IPS-20b (cell line): ENCODE measurements around the gene THRB.

Experiments used
- H3K27ac ChIP-seq: one replicate; pipeline ENCODE4 v1.5.1; 2013; ENCODE audit warnings: low read length
- H3K27me3 ChIP-seq: 2 replicates; pipeline ENCODE4 v1.6.1; 2013; ENCODE audit warnings: mild to moderate bottlenecking, low read length, inconsistent platforms; ENCODE audit not compliant: insufficient read depth
- H3K36me3 ChIP-seq: 2 replicates; pipeline ENCODE4 v1.6.1; 2013; ENCODE audit warnings: low read depth, mild to moderate bottlenecking, inconsistent platforms, low read length, moderate library complexity; ENCODE audit not compliant: insufficient read depth
- H3K4me1 ChIP-seq: 2 replicates; pipeline ENCODE4 v1.6.1; 2013; ENCODE audit warnings: mild to moderate bottlenecking, control low read depth, inconsistent platforms, low read length, moderate library complexity; ENCODE audit not compliant: insufficient read depth
- H3K4me3 ChIP-seq: 2 replicates; pipeline ENCODE4 v1.5.1; 2013; ENCODE audit warnings: mild to moderate bottlenecking, low read length, inconsistent platforms
- H3K9ac ChIP-seq: 2 replicates; pipeline ENCODE4 v1.6.1; 2013; ENCODE audit warnings: low read depth, mild to moderate bottlenecking, inconsistent platforms, low read length, moderate library complexity
- H3K9me3 ChIP-seq: 2 replicates; pipeline ENCODE4 v1.6.1; 2013; ENCODE audit warnings: mild to moderate bottlenecking, low read depth, low read length, inconsistent platforms; ENCODE audit not compliant: insufficient read depth

Gene THRB

GRCh38 chr3:24303057-24303754 lies 191.4 kb downstream of the THRB start:
- Histone ChIP-seq H3K9ac (no peak overlapping the region), H3K27ac (no peak overlapping the region), H3K27me3 (no peaks in the 10 kb centered on the region), H3K4me1 (peaks cover 13% of the 10 kb centered on the region), H3K4me3 (no peak overlapping the region), H3K36me3 (no peaks in the 10 kb centered on the region), H3K9me3 (no peaks in the 10 kb centered on the region)

- H3K4me1 ChIP-seq = peaks cover 13% of the 10 kb centered on the region
- no peaks in the 10 kb centered on the region for H3K27me3 ChIP-seq
- H3K9ac ChIP-seq = no peak overlapping the region
- no peak overlapping the region for H3K4me3 ChIP-seq
- H3K36me3 ChIP-seq = no peaks in the 10 kb centered on the region
- H3K9me3 ChIP-seq = no peaks in the 10 kb centered on the region
- no peak overlapping the region for H3K27ac ChIP-seq
These were observed 192.3 kb downstream of the THRB start for GRCh38 chr3:24302396-24302795.

GRCh38 chr3:24300949-24301348 lies 193.7 kb downstream of the THRB start:
- Histone ChIP-seq H3K9ac (no peak overlapping the region), H3K27ac (no peak overlapping the region)

GRCh38 chr3:24299806-24300626 lies 194.6 kb downstream of the THRB start:
- Histone ChIP-seq H3K27me3 (no peaks in the 10 kb centered on the region), H3K4me1 (no peaks in the 10 kb centered on the region), H3K9me3 (no peaks in the 10 kb centered on the region), H3K27ac (no peak overlapping the region), H3K9ac (no peak overlapping the region), H3K4me3 (no peak overlapping the region), H3K36me3 (no peaks in the 10 kb centered on the region)

More at GRCh38 chr3:24300949-24301348, 193.7 kb downstream of the THRB start:
- Histone ChIP-seq H3K27me3 (no peaks in the 10 kb centered on the region), H3K4me3 (no peak overlapping the region), H3K4me1 (peaks cover 6% of the 10 kb centered on the region), H3K9me3 (no peaks in the 10 kb centered on the region), H3K36me3 (no peaks in the 10 kb centered on the region)

GRCh38 chr3:24299246-24299805 lies 195.3 kb downstream of the THRB start:
- Histone ChIP-seq H3K9me3 (no peaks in the 10 kb centered on the region), H3K27me3 (no peaks in the 10 kb centered on the region), H3K9ac (no peak overlapping the region), H3K4me3 (no peak overlapping the region), H3K36me3 (no peaks in the 10 kb centered on the region), H3K4me1 (no peaks in the 10 kb centered on the region), H3K27ac (no peak overlapping the region)

GRCh38 chr3:24296441-24297205 lies 198.0 kb downstream of the THRB start:
- no peak overlapping the region for H3K4me3 ChIP-seq
- H3K27ac ChIP-seq = no peak overlapping the region
- no peak overlapping the region for H3K9ac ChIP-seq
- H3K27me3 ChIP-seq = no peaks in the 10 kb centered on the region
- H3K9me3 ChIP-seq = no peaks in the 10 kb centered on the region
- no peaks in the 10 kb centered on the region for H3K36me3 ChIP-seq
- H3K4me1 ChIP-seq = no peaks in the 10 kb centered on the region

GRCh38 chr3:24294150-24294549 lies 200.5 kb downstream of the THRB start:
- Histone ChIP-seq H3K36me3 (no peaks in the 10 kb centered on the region), H3K4me1 (no peaks in the 10 kb centered on the region), H3K9ac (no peak overlapping the region), H3K27ac (no peak overlapping the region), H3K4me3 (no peak overlapping the region), H3K9me3 (no peaks in the 10 kb centered on the region), H3K27me3 (no peaks in the 10 kb centered on the region)

- Histone ChIP-seq H3K9me3 (no peaks in the 10 kb centered on the region), H3K27me3 (no peaks in the 10 kb centered on the region), H3K9ac (no peak overlapping the region), H3K27ac (no peak overlapping the region), H3K4me3 (no peak overlapping the region), H3K4me1 (no peaks in the 10 kb centered on the region), H3K36me3 (no peaks in the 10 kb centered on the region)
These were observed 203.0 kb downstream of the THRB start for GRCh38 chr3:24291646-24292045.

- Histone ChIP-seq H3K4me1 (no peaks in the 10 kb centered on the region), H3K36me3 (no peaks in the 10 kb centered on the region), H3K27ac (no peak overlapping the region), H3K27me3 (no peaks in the 10 kb centered on the region), H3K4me3 (no peak overlapping the region), H3K9me3 (no peaks in the 10 kb centered on the region), H3K9ac (no peak overlapping the region)
These were observed 204.1 kb downstream of the THRB start for GRCh38 chr3:24290596-24290995.

GRCh38 chr3:24288496-24289236 lies 206.0 kb downstream of the THRB start:
- Histone ChIP-seq H3K9ac (no peak overlapping the region), H3K27ac (no peak overlapping the region), H3K4me1 (no peaks in the 10 kb centered on the region), H3K27me3 (no peaks in the 10 kb centered on the region), H3K9me3 (no peaks in the 10 kb centered on the region), H3K36me3 (no peaks in the 10 kb centered on the region), H3K4me3 (no peak overlapping the region)
